Astrocyte (in vitro differentiated cells and primary cell): ENCODE results near the gene PLP1. TPM values are rescaled to one million over a fixed set of nuclear protein-coding genes. Genes with fewer than 3 reads are reported as not detected.

Source experiments
- DNase-seq: peaks from one replicate; pipeline ENCODE4 v3.0.0-alpha.2; 2010; ENCODE audit warnings: low read depth
- FAIRE-seq: peaks from 2 replicates; lab custom pipeline; 2011; peaks lifted over from hg19 to GRCh38; lab: Jason Lieb, UNC
- H2AFZ ChIP-seq: 2 replicates; pipeline ENCODE4 v1.6.0; 2012; ENCODE audit warnings: low read depth, low read length, inconsistent platforms
- H3K27ac ChIP-seq: 2 replicates; pipeline ENCODE4 v1.5.1; 2011; ENCODE audit warnings: low read depth, low read length, inconsistent platforms
- H3K27me3 ChIP-seq: 2 replicates; pipeline ENCODE4 v1.6.0; 2011; ENCODE audit warnings: low read length, inconsistent platforms; ENCODE audit not compliant: insufficient read depth
- H3K36me3 ChIP-seq: 2 replicates; pipeline ENCODE4 v1.5.1; 2011; ENCODE audit warnings: low read length, inconsistent platforms; ENCODE audit not compliant: insufficient read depth
- H3K4me1 ChIP-seq: 2 replicates; pipeline ENCODE4 v1.5.1; 2011; ENCODE audit warnings: low read length, inconsistent platforms; ENCODE audit not compliant: insufficient read depth
- H3K4me2 ChIP-seq: 2 replicates; pipeline ENCODE4 v1.6.0; 2012; ENCODE audit warnings: low read length, inconsistent platforms
- H3K4me3 ChIP-seq: 2 replicates; pipeline ENCODE4 v1.5.1; 2011; ENCODE audit warnings: low read depth, mild to moderate bottlenecking, low read length, inconsistent platforms; ENCODE audit not compliant: insufficient read depth
- H3K79me2 ChIP-seq: 2 replicates; pipeline ENCODE4 v1.6.0; 2012; ENCODE audit warnings: mild to moderate bottlenecking, low read length, inconsistent platforms; ENCODE audit not compliant: insufficient read depth
- H3K9ac ChIP-seq: 2 replicates; pipeline ENCODE4 v1.6.0; 2012; ENCODE audit warnings: mild to moderate bottlenecking, low read length, inconsistent platforms
- H3K9me3 ChIP-seq: 2 replicates; pipeline ENCODE4 v1.5.1; 2012; ENCODE audit warnings: low read depth, mild to moderate bottlenecking, low read length, inconsistent platforms; ENCODE audit not compliant: insufficient read depth
- H4K20me1 ChIP-seq: 2 replicates; pipeline ENCODE4 v1.6.0; 2012; ENCODE audit warnings: low read length, inconsistent platforms; ENCODE audit not compliant: insufficient read depth
- H3K27ac Mint-ChIP-seq: one replicate; pipeline ENCODE4 v1.8.0; 2021; ENCODE audit warnings: mild to moderate bottlenecking, mixed read lengths; ENCODE audit not compliant: unreplicated experiment
- H3K27me3 Mint-ChIP-seq: one replicate; pipeline ENCODE4 v1.8.0; 2021; ENCODE audit warnings: low read depth, mixed read lengths; ENCODE audit not compliant: unreplicated experiment
- H3K36me3 Mint-ChIP-seq: one replicate; pipeline ENCODE4 v1.8.0; 2021; ENCODE audit warnings: low read depth, mixed read lengths; ENCODE audit not compliant: unreplicated experiment
- H3K4me1 Mint-ChIP-seq: one replicate; pipeline ENCODE4 v1.8.0; 2021; ENCODE audit warnings: low read depth, mixed read lengths; ENCODE audit not compliant: unreplicated experiment
- H3K4me3 Mint-ChIP-seq: one replicate; pipeline ENCODE4 v1.8.0; 2021; ENCODE audit warnings: mild to moderate bottlenecking, moderate library complexity, mixed read lengths; ENCODE audit not compliant: unreplicated experiment
- H3K9me3 Mint-ChIP-seq: one replicate; pipeline ENCODE4 v1.8.0; 2021; ENCODE audit warnings: mild to moderate bottlenecking, mixed read lengths; ENCODE audit not compliant: unreplicated experiment
- CTCF ChIP-seq: IDR thresholded peaks from 2 replicates; pipeline ENCODE4 v1.5.1; 2011; ENCODE audit warnings: low read depth, mild to moderate bottlenecking, inconsistent platforms, low read length, moderate library complexity; ENCODE audit not compliant: insufficient read depth
- EZH2 ChIP-seq: IDR thresholded peaks from 2 replicates; pipeline ENCODE4 v1.6.1; 2012; ENCODE audit warnings: mild to moderate bottlenecking, low read length, inconsistent platforms; ENCODE audit not compliant: insufficient read depth
- total RNA-seq: library from RNA; stranded (reverse); gene quantifications from 2 replicates; pipeline ENCODE4 v1.2.1, GENCODE V29; 2021

Gene PLP1
- total RNA-seq, 1 donor from 2014 or later = 5.2 TPM

- Histone ChIP-seq H4K20me1 (no peaks in the 10 kb centered on the region), H3K9ac (peak overlapping the region; percentile 11), H3K4me1 (peaks cover 12% of the 10 kb centered on the region), H3K36me3 (no peaks in the 10 kb centered on the region), H3K79me2 (no peaks in the 10 kb centered on the region), H3K27me3 (no peaks in the 10 kb centered on the region), H3K9me3 (no peaks in the 10 kb centered on the region), H3K4me2 (peak overlapping the region; percentile 77), H3K27ac (peak overlapping the region; percentile 45), H2AFZ (peak overlapping the region; percentile 53), H3K4me3 (no peak overlapping the region)
- peak; percentile 67 for FAIRE-seq
- H3K27ac Mint-ChIP-seq = peak overlapping the region; percentile 69
- DNase-seq = peak; percentile 9
- TF ChIP-seq CTCF = no peak
- TF ChIP-seq EZH2 = no peak
- H3K9me3 Mint-ChIP-seq = no peaks in the 10 kb centered on the region
- no peaks in the 10 kb centered on the region for H3K36me3 Mint-ChIP-seq
- peak overlapping the region; percentile 22 for H3K4me3 Mint-ChIP-seq
- no peaks in the 10 kb centered on the region for H3K27me3 Mint-ChIP-seq
- H3K4me1 Mint-ChIP-seq = peaks cover 18% of the 10 kb centered on the region
These were observed 17.5 kb downstream of the PLP1 start for GRCh38 chrX:103794119-103794518.

- TF ChIP-seq EZH2 (no peak), CTCF (no peak)
- no peaks in the 10 kb centered on the region for H4K20me1 ChIP-seq
- H3K4me2 ChIP-seq = no peak overlapping the region
- H3K79me2 ChIP-seq = no peaks in the 10 kb centered on the region
- H3K27me3 ChIP-seq = no peaks in the 10 kb centered on the region
- H3K9ac ChIP-seq = no peak overlapping the region
- H3K9me3 ChIP-seq = no peaks in the 10 kb centered on the region
- peak; percentile 4 for DNase-seq
- FAIRE-seq = no peak
- Mint-ChIP-seq H3K9me3 (no peaks in the 10 kb centered on the region), H3K36me3 (no peaks in the 10 kb centered on the region), H3K27me3 (no peaks in the 10 kb centered on the region), H3K27ac (no peak overlapping the region), H3K4me3 (no peak overlapping the region), H3K4me1 (peaks cover 8% of the 10 kb centered on the region)
- no peaks in the 10 kb centered on the region for H3K36me3 ChIP-seq
- peaks cover 11% of the 10 kb centered on the region for H3K4me1 ChIP-seq
- H3K4me3 ChIP-seq = no peak overlapping the region
- H2AFZ ChIP-seq = no peak overlapping the region
- no peak overlapping the region for H3K27ac ChIP-seq
These were observed 21.1 kb downstream of the PLP1 start for GRCh38 chrX:103797691-103798090.

- Histone ChIP-seq H3K4me3 (no peak overlapping the region), H3K9ac (no peak overlapping the region), H3K27me3 (no peaks in the 10 kb centered on the region), H3K27ac (no peak overlapping the region), H2AFZ (no peak overlapping the region), H3K79me2 (no peaks in the 10 kb centered on the region), H4K20me1 (no peaks in the 10 kb centered on the region), H3K9me3 (no peaks in the 10 kb centered on the region), H3K4me2 (no peak overlapping the region), H3K4me1 (no peaks in the 10 kb centered on the region), H3K36me3 (no peaks in the 10 kb centered on the region)
- peak; percentile 69 for FAIRE-seq
- no peaks in the 10 kb centered on the region for H3K27me3 Mint-ChIP-seq
- H3K9me3 Mint-ChIP-seq = no peaks in the 10 kb centered on the region
- DNase-seq = no peak
- no peak overlapping the region for H3K4me3 Mint-ChIP-seq
- no peaks in the 10 kb centered on the region for H3K36me3 Mint-ChIP-seq
- TF ChIP-seq EZH2 (no peak), CTCF (no peak)
- no peaks in the 10 kb centered on the region for H3K4me1 Mint-ChIP-seq
- no peak overlapping the region for H3K27ac Mint-ChIP-seq
These were observed 23.7 kb downstream of the PLP1 start for GRCh38 chrX:103800318-103800717.
